GM19023 (cell line): ENCODE results near the gene ACTL10.
"Not testable (repeated sequence)": the region's sequence is repeated elsewhere in the genome, so short reads cannot be mapped to it uniquely, and the experiment has no call there.

Experiments used
- ATAC-seq: cut with Tn5 transposase; IDR thresholded peaks from one replicate; pipeline ENCODE4 v1.9.1; 2021; ENCODE audit warnings: mild to moderate bottlenecking, moderate library complexity; ENCODE audit not compliant: unreplicated experiment

The ACTL10 gene

GRCh38 chr20:33666293-33667244 lies at the start of gene ACTL10:
Gene ACTL10 (plus strand): TSS chr20:33666943. CDS start chr20:33667498, 555 bp downstream.
- ATAC-seq, result peak; percentile 62

- no peak for ATAC-seq
Measured at GRCh38 chr20:33621717-33622400, 44.9 kb upstream of the ACTL10 start.

GRCh38 chr20:33622705-33623365 lies 43.9 kb upstream of the ACTL10 start:
- no peak for ATAC-seq

- ATAC-seq, result no peak
Measured at GRCh38 chr20:33624399-33624798, 42.3 kb upstream of the ACTL10 start.

- ATAC-seq, result no peak
Measured at GRCh38 chr20:33626190-33626589, 40.6 kb upstream of the ACTL10 start.

GRCh38 chr20:33627577-33628216 lies 39.0 kb upstream of the ACTL10 start:
- no peak for ATAC-seq

GRCh38 chr20:33629533-33629932 lies 37.2 kb upstream of the ACTL10 start:
- no peak for ATAC-seq

- no peak for ATAC-seq
Measured at GRCh38 chr20:33629979-33630378, 36.8 kb upstream of the ACTL10 start.

GRCh38 chr20:33630507-33630906 lies 36.2 kb upstream of the ACTL10 start:
- no peak for ATAC-seq

GRCh38 chr20:33631910-33632309 lies 34.8 kb upstream of the ACTL10 start:
- ATAC-seq, result not testable (repeated sequence)

GRCh38 chr20:33635341-33635740 lies 31.4 kb upstream of the ACTL10 start:
- no peak for ATAC-seq

- ATAC-seq, result no peak
Measured at GRCh38 chr20:33636776-33637175, 30.0 kb upstream of the ACTL10 start.

GRCh38 chr20:33640287-33640686 lies 26.5 kb upstream of the ACTL10 start:
- ATAC-seq, result no peak

GRCh38 chr20:33644313-33645071 lies 22.3 kb upstream of the ACTL10 start:
- no peak for ATAC-seq

GRCh38 chr20:33645072-33645358 lies 21.7 kb upstream of the ACTL10 start:
- ATAC-seq, result no peak

- no peak for ATAC-seq
Measured at GRCh38 chr20:33645396-33645795, 21.3 kb upstream of the ACTL10 start.

- no peak for ATAC-seq
Measured at GRCh38 chr20:33646191-33646590, 20.6 kb upstream of the ACTL10 start.

GRCh38 chr20:33646959-33647602 lies 19.7 kb upstream of the ACTL10 start:
- ATAC-seq, result not testable (repeated sequence)

GRCh38 chr20:33647603-33648395 lies 18.9 kb upstream of the ACTL10 start:
- ATAC-seq, result peak; percentile 71
